Measurements from ENCODE around the gene NFKB1.
"Not testable (repeated sequence)": the region's sequence is repeated elsewhere in the genome, so short reads cannot be mapped to it uniquely, and the experiment has no call there.

The NFKB1 gene

GRCh38 chr4:102593147-102593546 lies 92.0 kb downstream of the NFKB1 start:
- in situ Hi-C loops (cut with MboI; ENCODE audit: low sequenced_read_pairs): no loop called here

GRCh38 chr4:102594000-102594399 lies 92.8 kb downstream of the NFKB1 start:
- in situ Hi-C loops (cut with MboI; ENCODE audit: low sequenced_read_pairs): no loop called here

GRCh38 chr4:102596532-102596931 lies 95.4 kb downstream of the NFKB1 start:
- in situ Hi-C loops (cut with MboI; ENCODE audit: low sequenced_read_pairs): no loop called here

- in situ Hi-C loops (cut with MboI; ENCODE audit: low sequenced_read_pairs): no loop called here
Measured at GRCh38 chr4:102598086-102598761, 97.1 kb downstream of the NFKB1 start.

- in situ Hi-C loops (cut with MboI; ENCODE audit: low sequenced_read_pairs): no loop called here
Measured at GRCh38 chr4:102598762-102599374, 97.7 kb downstream of the NFKB1 start.

- in situ Hi-C loops (cut with MboI; ENCODE audit: low sequenced_read_pairs): no loop called here
Measured at GRCh38 chr4:102599455-102599854, 98.3 kb downstream of the NFKB1 start.

- in situ Hi-C loops (cut with MboI; ENCODE audit: low sequenced_read_pairs): no loop called here
Measured at GRCh38 chr4:102599886-102600285, 98.7 kb downstream of the NFKB1 start.

GRCh38 chr4:102600689-102601088 lies 99.5 kb downstream of the NFKB1 start:
- in situ Hi-C loops (cut with MboI; ENCODE audit: low sequenced_read_pairs): no loop called here

- in situ Hi-C loops (cut with MboI; ENCODE audit: low sequenced_read_pairs): no loop called here
Measured at GRCh38 chr4:102601586-102602227, 100.5 kb downstream of the NFKB1 start.

- in situ Hi-C loops (cut with MboI; ENCODE audit: low sequenced_read_pairs): no loop called here
Measured at GRCh38 chr4:102604222-102604940, 103.2 kb downstream of the NFKB1 start.

- in situ Hi-C loops (cut with MboI; ENCODE audit: low sequenced_read_pairs): no loop called here
Measured at GRCh38 chr4:102606261-102606660, 105.1 kb downstream of the NFKB1 start.

GRCh38 chr4:102606846-102607450 lies 105.8 kb downstream of the NFKB1 start:
- in situ Hi-C loops (cut with MboI; ENCODE audit: low sequenced_read_pairs): no loop called here

GRCh38 chr4:102608190-102608589 lies 107.0 kb downstream of the NFKB1 start:
- in situ Hi-C loops (cut with MboI; ENCODE audit: low sequenced_read_pairs): no loop called here

- in situ Hi-C loops (cut with MboI; ENCODE audit: low sequenced_read_pairs): no loop called here
Measured at GRCh38 chr4:102610007-102610406, 108.8 kb downstream of the NFKB1 start.

- in situ Hi-C loops (cut with MboI; ENCODE audit: low sequenced_read_pairs): no loop called here
Measured at GRCh38 chr4:102610476-102610875, 109.3 kb downstream of the NFKB1 start.

- in situ Hi-C loops (cut with MboI; ENCODE audit: low sequenced_read_pairs): no loop called here
Measured at GRCh38 chr4:102612210-102612609, 111.1 kb downstream of the NFKB1 start.

GRCh38 chr4:102612824-102613366 lies 111.7 kb downstream of the NFKB1 start:
- in situ Hi-C loops (cut with MboI; ENCODE audit: low sequenced_read_pairs): no loop called here

GRCh38 chr4:102614801-102615200 lies 113.6 kb downstream of the NFKB1 start:
- in situ Hi-C loops (cut with MboI; ENCODE audit: low sequenced_read_pairs): no loop called here

- in situ Hi-C loops (cut with MboI; ENCODE audit: low sequenced_read_pairs): no loop called here
Measured at GRCh38 chr4:102616636-102617035, 115.5 kb downstream of the NFKB1 start.

- in situ Hi-C loops (cut with MboI; ENCODE audit: low sequenced_read_pairs): not testable (repeated sequence)
Measured at GRCh38 chr4:102619021-102619420, 117.9 kb downstream of the NFKB1 start.
